Urinary bladder (tissue), 4 donors: ENCODE measurements around the gene DAP3. TPM values are rescaled to one million over a fixed set of nuclear protein-coding genes. Genes with fewer than 3 reads are reported as not detected.
"Not testable (repeated sequence)": the region's sequence is repeated elsewhere in the genome, so short reads cannot be mapped to it uniquely, and the experiment has no call there.

Experiments used
- DNase-seq: peaks from one replicate; pipeline ENCODE4 v3.0.0-alpha.2; 2015; ENCODE audit errors: extremely low spot score
- H3K27ac ChIP-seq: one replicate; pipeline ENCODE4 v1.5.1; 2013; ENCODE audit warnings: low read depth, mild to moderate bottlenecking, moderate library complexity
- H3K36me3 ChIP-seq: one replicate; pipeline ENCODE4 v1.6.1; 2013; ENCODE audit warnings: mild to moderate bottlenecking, moderate library complexity; ENCODE audit not compliant: insufficient read depth
- H3K4me1 ChIP-seq: one replicate; pipeline ENCODE4 v1.6.1; 2013; ENCODE audit warnings: mild to moderate bottlenecking, moderate library complexity; ENCODE audit not compliant: insufficient read depth
- H3K4me3 ChIP-seq: one replicate; pipeline ENCODE4 v1.5.1; 2013; ENCODE audit warnings: low read depth, low read length
- WGBS: extraction: QIAGEN DNeasy Blood & Tissue Kit; methylation state at CpG from one replicate; pipeline ENCODE4 v1.1.7; 2013; 5-methylcytosine and 5-hydroxymethylcytosine counted together
- polyA plus RNA-seq: library from polyadenylated mRNA; stranded (reverse); fragments of 200-250 nt; gene quantifications from one replicate; pipeline ENCODE4 v1.2.3, GENCODE V29; 2013
- total RNA-seq: library from RNA; depleted of rRNA; stranded (reverse); fragments of >200 nt; gene quantifications from one replicate; pipeline ENCODE4 v1.2.3, GENCODE V29; 2014
- donor health status: healthy with polysubstance abuse.
- donor health status: healthy.

The DAP3 gene
- total and polyA plus RNA-seq, 2 donors: 57.3 to 72.0 TPM

- Histone ChIP-seq H3K27ac (no peak overlapping the region), H3K36me3 (peaks cover 2% of the 10 kb centered on the region), H3K4me3 (no peak overlapping the region), H3K4me1 (no peaks in the 10 kb centered on the region)
- 98% methylated on average over 5 of the region's 5 CpGs for WGBS
- no peak for DNase-seq
These were observed 26.9 kb downstream of the DAP3 start for GRCh38 chr1:155715777-155716176.

- Histone ChIP-seq H3K27ac (no peak overlapping the region), H3K4me3 (no peak overlapping the region), H3K36me3 (peaks cover 2% of the 10 kb centered on the region), H3K4me1 (no peaks in the 10 kb centered on the region)
- 95% methylated on average over 7 of the region's 7 CpGs for WGBS
- DNase-seq: no peak
These were observed 28.1 kb downstream of the DAP3 start for GRCh38 chr1:155717041-155717440.

GRCh38 chr1:155718524-155719115, 29.7 kb downstream of the DAP3 start:
- not testable (repeated sequence) for H3K4me3 ChIP-seq, DNase-seq, H3K36me3 ChIP-seq, H3K4me1 ChIP-seq, H3K27ac ChIP-seq
- 90% methylated on average over 6 of the region's 6 CpGs for WGBS

- 94% methylated on average over 4 of the region's 4 CpGs for WGBS
- H3K4me3 ChIP-seq: no peak overlapping the region
- DNase-seq: no peak
- H3K36me3 ChIP-seq: no peaks in the 10 kb centered on the region
- no peak overlapping the region for H3K27ac ChIP-seq
- H3K4me1 ChIP-seq: no peaks in the 10 kb centered on the region
These were observed 30.8 kb downstream of the DAP3 start for GRCh38 chr1:155719703-155720102.

- WGBS: 97% methylated on average over 3 of the region's 3 CpGs
- no peak overlapping the region for H3K27ac ChIP-seq
- DNase-seq: no peak
- H3K4me1 ChIP-seq: no peaks in the 10 kb centered on the region
- H3K4me3 ChIP-seq: no peak overlapping the region
- H3K36me3 ChIP-seq: no peaks in the 10 kb centered on the region
These were observed 36.3 kb downstream of the DAP3 start for GRCh38 chr1:155725142-155725541.

GRCh38 chr1:155729031-155729898, 40.4 kb downstream of the DAP3 start:
- 63% methylated on average over 12 of the region's 12 CpGs for WGBS
- H3K36me3 ChIP-seq: peaks cover 2% of the 10 kb centered on the region

GRCh38 chr1:155740995-155741394, 52.1 kb downstream of the DAP3 start:
- DNase-seq: no peak
- 90% methylated on average over 8 of the region's 8 CpGs for WGBS
- no peak overlapping the region for H3K27ac ChIP-seq

More at GRCh38 chr1:155729031-155729898, 40.4 kb downstream of the DAP3 start:
- Histone ChIP-seq H3K4me1 (no peaks in the 10 kb centered on the region), H3K4me3 (no peak overlapping the region), H3K27ac (no peak overlapping the region)
- DNase-seq: peak; percentile 6

GRCh38 chr1:155741908-155742307, 53.0 kb downstream of the DAP3 start:
- no peak overlapping the region for H3K4me3 ChIP-seq
- H3K27ac ChIP-seq: no peak overlapping the region
- no peak for DNase-seq
- H3K4me1 ChIP-seq: no peaks in the 10 kb centered on the region
- 92% methylated on average over 10 of the region's 10 CpGs for WGBS
- no peaks in the 10 kb centered on the region for H3K36me3 ChIP-seq

More at GRCh38 chr1:155740995-155741394, 52.1 kb downstream of the DAP3 start:
- Histone ChIP-seq H3K4me1 (no peaks in the 10 kb centered on the region), H3K4me3 (no peak overlapping the region), H3K36me3 (no peaks in the 10 kb centered on the region)

GRCh38 chr1:155744711-155745283, 55.9 kb downstream of the DAP3 start:
- DNase-seq: no peak

GRCh38 chr1:155745284-155746228, 56.7 kb downstream of the DAP3 start:
- WGBS: under 1% methylated on average over 47 of the region's 77 CpGs

More at GRCh38 chr1:155744711-155745283, 55.9 kb downstream of the DAP3 start:
- Histone ChIP-seq H3K4me1 (no peaks in the 10 kb centered on the region), H3K27ac (no peak overlapping the region), H3K36me3 (no peaks in the 10 kb centered on the region), H3K4me3 (peak overlapping the region; percentile 55)
- 73% methylated on average over 9 of the region's 9 CpGs for WGBS

GRCh38 chr1:155747586-155747985, 58.7 kb downstream of the DAP3 start:
- H3K36me3 ChIP-seq, H3K4me3 ChIP-seq, H3K4me1 ChIP-seq, DNase-seq, H3K27ac ChIP-seq: not testable (repeated sequence)
- WGBS: 92% methylated on average over 11 of the region's 12 CpGs

More at GRCh38 chr1:155745284-155746228, 56.7 kb downstream of the DAP3 start:
- not testable (repeated sequence) for H3K36me3 ChIP-seq, H3K4me1 ChIP-seq
- peak overlapping the region; percentile 55 for H3K4me3 ChIP-seq
- peak; percentile 90 for DNase-seq
- H3K27ac ChIP-seq: peak overlapping the region; percentile 83

GRCh38 chr1:155748141-155748540, 59.2 kb downstream of the DAP3 start:
- not testable (repeated sequence) for H3K4me1 ChIP-seq, H3K36me3 ChIP-seq, H3K4me3 ChIP-seq, H3K27ac ChIP-seq, DNase-seq
- 88% methylated on average over 5 of the region's 5 CpGs for WGBS

GRCh38 chr1:155759017-155759416, 70.1 kb downstream of the DAP3 start:
- not testable (repeated sequence) for H3K4me1 ChIP-seq, DNase-seq, H3K36me3 ChIP-seq, H3K27ac ChIP-seq, H3K4me3 ChIP-seq
- 99% methylated on average over 3 of the region's 3 CpGs for WGBS
